Prostate gland (tissue), 2 donors: Measurements from ENCODE around the gene MMD2.

Experiments
- CTCF ChIP-seq, 4 experiments: fragments of 200-600 bp in 2 of 4; fragments of 450-650 bp in 2 of 4; sonication (generic) in 2 of 4; IDR thresholded peaks; 1 replicate in 3 of 4; 2 replicates in 1 of 4; pipeline ENCODE4 v1.5.1; 2016 to 2019; ENCODE audit warnings: antibody characterized with exemption in 4 of 4, mild to moderate bottlenecking in 2 of 4, moderate library complexity in 2 of 4
- POLR2A ChIP-seq: fragments of 450-650 bp; IDR thresholded peaks from one replicate; pipeline ENCODE4 v1.6.1; 2016; ENCODE audit warnings: antibody characterized with exemption, mild to moderate bottlenecking
- POLR2AphosphoS5 ChIP-seq: sonication (generic); formaldehyde crosslinking; IDR thresholded peaks from one replicate; pipeline ENCODE4 v1.6.1; 2017; ENCODE audit warnings: antibody characterized with exemption

GRCh38 chr7:4934419-4935025 lies 24.5 kb downstream of the MMD2 start:
- TF ChIP-seq CTCF (IDR thresholded peaks at IDR 0.05) (no peak), POLR2A (no peak), POLR2AphosphoS5 (no peak)
